K562 (cell line): ENCODE measurements around the gene RAMP2. TPM values are rescaled to one million over a fixed set of nuclear protein-coding genes. Genes with fewer than 3 reads are reported as not detected.

Experiments
- ATAC-seq: fragments of 200-7000 bp; cut with Tn5 transposase; 3 replicates; pipeline ENCODE4 v1.9.1; 2020; ENCODE audit warnings: moderate library complexity
- BruUV-seq: library from RNA; stranded (reverse); fragments of 400-500 nt; replicated peaks from 2 replicates; lab custom pipeline; 2021; lab: Mats Ljungman, UMichigan
- CTCF ChIA-PET: fragments of 300-600 bp; formaldehyde crosslinking; extraction: SDS; loops from one replicate; lab custom pipeline; 2021; ENCODE audit warnings: low intra/inter-chr PET ratio; lab: Yijun Ruan, JAX
- POLR2A ChIA-PET: fragments of 300-600, 350-650 bp; sonication (Branson Sonifier 250); formaldehyde crosslinking; extraction: SDS; loops from one replicate; lab custom pipeline; 2021; ENCODE audit warnings: antibody characterized with exemption, inconsistent platforms; lab: Yijun Ruan, JAX
- DNase-seq, 4 experiments: peaks; one replicate each; pipeline versions ENCODE4 v3.0.0 to v3.0.0-alpha.2; 2011 to 2018; ENCODE audit warnings: low spot score in 3 of 4, mixed read lengths in 3 of 4; ENCODE audit errors: extremely low read depth in 1 of 4
- FAIRE-seq: peaks from 2 replicates; lab custom pipeline; 2011; peaks lifted over from hg19 to GRCh38; lab: Jason Lieb, UNC
- H2AFZ ChIP-seq: 2 replicates; pipeline ENCODE4 v1.6.0; 2011; ENCODE audit warnings: low read depth, low read length, control low read depth, inconsistent platforms
- H3K27ac ChIP-seq: fragments of 200-600 bp; 3 replicates; pipeline ENCODE4 v1.8.0; 2011; ENCODE audit warnings: low read depth, mild to moderate bottlenecking, control low read depth, inconsistent platforms, low read length, moderate library complexity, mixed read lengths; ENCODE audit errors: extremely low read depth
- H3K27me3 ChIP-seq, 2 experiments: fragments of 300-600 bp in 1 of 2; 2 replicates in 1 of 2; 3 replicates in 1 of 2; pipeline versions ENCODE4 v1.6.0 to v1.8.0; 2011; ENCODE audit warnings: inconsistent platforms in 2 of 2, low read length in 2 of 2, mild to moderate bottlenecking in 1 of 2, mixed read lengths in 1 of 2, moderate library complexity in 1 of 2; ENCODE audit not compliant: control insufficient read depth in 2 of 2, insufficient read depth in 2 of 2
- H3K36me3 ChIP-seq: fragments of 300-600 bp; 3 replicates; pipeline ENCODE4 v1.8.0; 2011; ENCODE audit warnings: mild to moderate bottlenecking, low read length, inconsistent platforms; ENCODE audit not compliant: control insufficient read depth, insufficient read depth
- H3K4me1 ChIP-seq, 2 experiments: fragments of 200-600 bp in 1 of 2; replicated peaks in 1 of 2; 2 replicates in 1 of 2; 3 replicates in 1 of 2; pipeline versions ENCODE4 v1.5.1 to v1.8.0; 2011; ENCODE audit warnings: inconsistent platforms in 2 of 2, low read length in 2 of 2, mild to moderate bottlenecking in 1 of 2, mixed read lengths in 1 of 2, moderate library complexity in 1 of 2; ENCODE audit not compliant: control insufficient read depth in 2 of 2, insufficient read depth in 2 of 2
- H3K4me2 ChIP-seq: 2 replicates; pipeline ENCODE4 v1.6.1; 2011; ENCODE audit warnings: low read length, control low read depth, inconsistent platforms, mixed read lengths; ENCODE audit not compliant: insufficient read depth
- H3K4me3 ChIP-seq: fragments of 200-600 bp; sonication (generic), shearing (Covaris generic); 2 replicates; pipeline ENCODE4 v1.5.1; 2016; ENCODE audit warnings: control low read depth, inconsistent platforms
- H3K79me2 ChIP-seq: fragments of 200-600 bp; 3 replicates; pipeline ENCODE4 v1.8.0; 2011; ENCODE audit warnings: low read length, inconsistent platforms; ENCODE audit not compliant: control insufficient read depth, insufficient read depth
- H3K9ac ChIP-seq, 2 experiments: 2 replicates each; pipeline versions ENCODE4 v1.6.0 to v1.6.1; 2011; ENCODE audit warnings: low read depth in 2 of 2, low read length in 2 of 2, control low read depth in 1 of 2, inconsistent platforms in 1 of 2, mild to moderate bottlenecking in 1 of 2, mixed read lengths in 1 of 2; ENCODE audit not compliant: insufficient read depth in 1 of 2
- H3K9me1 ChIP-seq: one replicate; pipeline ENCODE4 v1.6.0; 2011; ENCODE audit warnings: inconsistent platforms, mild to moderate bottlenecking, low read length, moderate library complexity; ENCODE audit not compliant: control insufficient read depth, insufficient read depth
- H3K9me3 ChIP-seq: replicated peaks from 2 replicates; pipeline ENCODE4 v1.5.1; 2011; ENCODE audit warnings: low read depth, low read length, inconsistent platforms; ENCODE audit not compliant: control insufficient read depth, insufficient read depth
- H4K20me1 ChIP-seq: replicated peaks from 2 replicates; pipeline ENCODE4 v1.6.1; 2011; ENCODE audit warnings: low read length, inconsistent platforms, mixed read lengths; ENCODE audit not compliant: control insufficient read depth, insufficient read depth
- POLR2G ChIP-seq: fragments of 200-400 bp; formaldehyde crosslinking; IDR thresholded peaks from 2 replicates; pipeline ENCODE4 v1.6.1; 2017; ENCODE audit warnings: low read depth, mild to moderate bottlenecking, antibody characterized with exemption, low read length, moderate library complexity
- RBFOX2 ChIP-seq: fragments of 200-400 bp; formaldehyde crosslinking; IDR thresholded peaks from 2 replicates; pipeline ENCODE4 v1.6.1; 2017; ENCODE audit warnings: low read depth, mild to moderate bottlenecking, low read length, moderate library complexity
- ZBTB7A ChIP-seq: IDR thresholded peaks from 2 replicates; pipeline ENCODE4 v1.6.1; 2011; ENCODE audit warnings: low read depth, mild to moderate bottlenecking, low read length, moderate library complexity, borderline replicate concordance; ENCODE audit not compliant: control insufficient read depth
- ZNF23 ChIP-seq: fragments of 250-450 bp; sonication (Bioruptor Pico); IDR thresholded peaks from 2 replicates; pipeline ENCODE4 v1.4.0; 2020; ENCODE audit warnings: mild to moderate bottlenecking
- WGBS: fragments of 100-300 bp; shearing (Covaris generic); methylation state at CpG from one replicate; pipeline ENCODE4 v1.1.6; 2016; ENCODE audit warnings: low coverage, mixed read lengths; ENCODE audit not compliant: insufficient coverage; ENCODE audit errors: missing lambda C conversion rate; 5-methylcytosine and 5-hydroxymethylcytosine counted together
- in situ Hi-C: fragments of 300-500 bp; cut with MboI; formaldehyde crosslinking; loops from 4 replicates; pipeline ENCODE4 v1.15.0; 2018; ENCODE audit warnings: inconsistent platforms, mixed read lengths
- intact Hi-C: fragments of 100-400 bp; cut with micrococcal nuclease; formaldehyde crosslinking; loops from 2 replicates; pipeline ENCODE4 v1.14.2; 2022
- polyA plus RNA-seq, 8 experiments: library from polyadenylated mRNA; depleted of rRNA in 4 of 8; stranded (reverse) in 5 of 8; unstranded in 3 of 8; fragments of >200 nt; fragmentation: Nextera tagmentation in 2 of 8; fragmentation: Illumina TruSeq in 1 of 8; extraction: Ambion mirVana in 2 of 8; extraction: Trizol in 1 of 8; gene quantifications; 2 replicates each; pipeline versions ENCODE4 v1.2.1 to v1.2.3, GENCODE V29; 2011 to 2014; ENCODE audit warnings: inconsistent platforms in 1 of 8, missing spikeins in 1 of 8
- total RNA-seq, 7 experiments: library from RNA; depleted of rRNA in 6 of 7; stranded (reverse); fragments of >200 nt in 6 of 7; fragmentation: Illumina TruSeq in 2 of 7; extraction: Trizol in 2 of 7; gene quantifications; 2 replicates each; pipeline versions ENCODE4 v1.2.1 to v1.2.3, GENCODE V29; 2011 to 2021; ENCODE audit warnings: low replicate concordance in 1 of 7
- TF ChIP-seq, protein P1 (sequence below): conservative IDR thresholded peaks from 2 replicates; pipeline ENCODE4 v1.6.1; 2011; ENCODE audit warnings: low read depth, mild to moderate bottlenecking, low read length; ENCODE audit not compliant: control insufficient read depth

RAMP2 gene
- total and polyA plus RNA-seq, 9 of the 15 experiments (the other 6 are each of a cell fraction or from before 2014, with no cell fraction given): not detected

DNA sequence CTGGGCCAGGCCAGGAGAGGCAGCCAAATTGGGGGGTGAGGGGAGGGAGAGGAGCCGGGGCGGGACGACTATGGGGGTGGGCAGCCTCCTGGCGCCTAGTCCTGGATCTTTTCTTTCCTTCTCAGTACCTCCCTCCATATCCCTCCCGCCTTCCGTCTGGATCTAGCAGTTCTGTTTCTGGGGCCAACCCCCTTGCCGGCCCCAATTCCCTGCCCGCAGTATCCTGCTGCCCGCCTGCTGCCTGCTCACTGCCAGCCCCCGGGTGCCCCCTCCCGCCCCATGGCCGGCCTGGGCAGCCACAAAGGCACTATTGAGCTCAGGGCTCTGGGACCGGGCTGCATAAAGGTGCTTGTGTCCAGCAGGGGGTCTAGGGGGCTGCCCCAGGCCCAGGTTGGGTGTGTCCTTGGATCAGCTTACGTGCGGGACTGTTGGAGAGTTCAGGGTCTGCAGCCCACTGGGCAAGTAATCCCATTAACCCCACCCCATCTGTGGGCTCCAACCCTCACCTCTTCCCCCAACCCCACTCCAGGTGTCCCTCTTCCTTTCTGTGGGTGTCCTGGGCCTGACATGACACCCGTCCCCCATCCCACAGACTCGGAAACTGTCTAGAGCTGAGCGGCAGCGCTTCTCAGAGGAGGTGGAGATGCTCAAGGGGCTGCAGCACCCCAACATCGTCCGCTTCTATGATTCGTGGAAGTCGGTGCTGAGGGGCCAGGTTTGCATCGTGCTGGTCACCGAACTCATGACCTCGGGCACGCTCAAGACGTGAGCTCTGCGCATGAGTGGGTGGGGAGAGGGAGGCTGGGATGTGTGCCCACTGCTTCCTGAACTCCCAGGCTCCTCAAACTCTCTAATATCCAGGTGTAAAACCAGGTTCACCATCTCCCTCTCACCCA lies 21.4 kb downstream of the RAMP2 start:
- ChIA-PET CTCF (no interaction called here), POLR2A (interaction anchor here (0.6 to 5.2 kb wide), 8 partner anchors 9 to 103 kb away, joined by 3 to 47 read pairs (median 3); partner anchors contain the start of genes CNTD1, COA3 and VPS25)
- DNase-seq (no peak), ATAC-seq (no peak), FAIRE-seq (no peak)
- Histone ChIP-seq H2AFZ (no peak overlapping the region), H3K27me3 (no peaks in the 10 kb centered on the region), H3K9me1 (no peaks in the 10 kb centered on the region), H3K4me3 (peak overlapping the region; percentile 53), H3K4me1 (peaks cover 36 to 77% of the 10 kb centered on the region in 2 experiments; a peak in 4 of 5 replicates), H3K9me3 (no peaks in the 10 kb centered on the region), H3K4me2 (peak overlapping the region; percentile 76), H3K79me2 (peaks cover 36% of the 10 kb centered on the region), H3K27ac (no peak overlapping the region), H3K9ac (peak overlapping the region; percentile 82 to 98; a peak in 3 of 4 replicates), H3K36me3 (peaks cover 73% of the 10 kb centered on the region), H4K20me1 (no peaks in the 10 kb centered on the region)
- no TSS peak for BruUV-seq
- in situ Hi-C loops: no loop called here
- 87% methylated on average over 20 of the region's 29 CpGs for WGBS
- TF ChIP-seq, protein P1, sequence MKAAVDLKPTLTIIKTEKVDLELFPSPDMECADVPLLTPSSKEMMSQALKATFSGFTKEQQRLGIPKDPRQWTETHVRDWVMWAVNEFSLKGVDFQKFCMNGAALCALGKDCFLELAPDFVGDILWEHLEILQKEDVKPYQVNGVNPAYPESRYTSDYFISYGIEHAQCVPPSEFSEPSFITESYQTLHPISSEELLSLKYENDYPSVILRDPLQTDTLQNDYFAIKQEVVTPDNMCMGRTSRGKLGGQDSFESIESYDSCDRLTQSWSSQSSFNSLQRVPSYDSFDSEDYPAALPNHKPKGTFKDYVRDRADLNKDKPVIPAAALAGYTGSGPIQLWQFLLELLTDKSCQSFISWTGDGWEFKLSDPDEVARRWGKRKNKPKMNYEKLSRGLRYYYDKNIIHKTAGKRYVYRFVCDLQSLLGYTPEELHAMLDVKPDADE: 0 out of 2 replicates have a peak, but pooled peaks have one; percentile 20
- TF ChIP-seq ZNF23: no peak
- peak; percentile 34; the same call in 1 of the 2 replicates for TF ChIP-seq RBFOX2
- peak; percentile 66 for TF ChIP-seq POLR2G
- TF ChIP-seq ZBTB7A: peak; percentile 36; the same call in 1 of the 2 replicates
- intact Hi-C loops: no loop called here
